Naive B cell (primary cell): ENCODE data around the gene NKAPD1. TPM values are rescaled to one million over a fixed set of nuclear protein-coding genes. Genes with fewer than 3 reads are reported as not detected.
"Not testable (repeated sequence)": the region's sequence is repeated elsewhere in the genome, so short reads cannot be mapped to it uniquely, and the experiment has no call there.

ENCODE experiments used
- ATAC-seq, 2 donors: fragments of 150-1000 bp; cut with Tn5 transposase; 2 replicates each; pipeline ENCODE4 v1.10.0; 2021; ENCODE audit warnings: low read depth in 2 of 2, mild to moderate bottlenecking in 2 of 2, moderate library complexity in 2 of 2
- DNase-seq: peaks from one replicate; pipeline ENCODE4 v3.0.0; 2022
- H3K27ac Mint-ChIP-seq, 6 donors: one replicate each; pipeline ENCODE4 v1.8.0; 2020 to 2022; ENCODE audit warnings: mild to moderate bottlenecking in 6 of 6, mixed read lengths in 6 of 6, moderate library complexity in 5 of 6, inconsistent platforms in 2 of 6
- H3K27me3 Mint-ChIP-seq, 3 donors: one replicate each; pipeline ENCODE4 v1.8.0; 2021 to 2022; ENCODE audit warnings: mixed read lengths in 3 of 3, mild to moderate bottlenecking in 1 of 3
- H3K36me3 Mint-ChIP-seq, 2 donors: one replicate each; pipeline ENCODE4 v1.8.0; 2020 to 2022; ENCODE audit warnings: mixed read lengths in 2 of 2, inconsistent platforms in 1 of 2, mild to moderate bottlenecking in 1 of 2
- H3K4me1 Mint-ChIP-seq, 3 donors: one replicate each; pipeline ENCODE4 v1.8.0; 2020 to 2022; ENCODE audit warnings: mixed read lengths in 3 of 3, inconsistent platforms in 1 of 3, mild to moderate bottlenecking in 1 of 3, moderate library complexity in 1 of 3
- H3K4me3 Mint-ChIP-seq, 8 donors: one replicate each; pipeline ENCODE4 v1.8.0; 2020 to 2022; ENCODE audit warnings: mild to moderate bottlenecking in 8 of 8, mixed read lengths in 8 of 8, moderate library complexity in 8 of 8, inconsistent platforms in 2 of 8
- H3K9me3 Mint-ChIP-seq, 7 donors: one replicate each; pipeline ENCODE4 v1.8.0; 2020 to 2022; ENCODE audit warnings: mixed read lengths in 7 of 7, mild to moderate bottlenecking in 5 of 7, inconsistent platforms in 2 of 7, moderate library complexity in 1 of 7
- polyA plus RNA-seq, 6 donors: library from polyadenylated mRNA; unstranded; fragments of 300-500 nt; fragmentation: Illumina TruSeq; gene quantifications; one replicate each; pipeline ENCODE4 v1.2.3, GENCODE V29; 2021; ENCODE audit warnings: low read depth in 6 of 6

NKAPD1 gene, protein sequence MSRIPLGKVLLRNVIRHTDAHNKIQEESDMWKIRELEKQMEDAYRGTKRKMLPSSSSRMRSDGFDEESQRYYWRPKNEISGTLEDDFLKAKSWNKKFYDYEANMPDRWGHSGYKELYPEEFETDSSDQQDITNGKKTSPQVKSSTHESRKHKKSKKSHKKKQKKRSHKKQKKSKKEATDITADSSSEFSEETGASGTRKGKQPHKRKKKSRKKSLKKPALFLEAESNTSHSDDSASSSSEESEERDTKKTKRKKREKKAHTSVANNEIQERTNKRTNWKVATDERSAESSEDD
- polyA plus RNA-seq, result 10 to 100 TPM in 4 of 6 donors, 1 to 10 TPM in 2; 3.7 to 18.6 (median 10.7) TPM

DNA sequence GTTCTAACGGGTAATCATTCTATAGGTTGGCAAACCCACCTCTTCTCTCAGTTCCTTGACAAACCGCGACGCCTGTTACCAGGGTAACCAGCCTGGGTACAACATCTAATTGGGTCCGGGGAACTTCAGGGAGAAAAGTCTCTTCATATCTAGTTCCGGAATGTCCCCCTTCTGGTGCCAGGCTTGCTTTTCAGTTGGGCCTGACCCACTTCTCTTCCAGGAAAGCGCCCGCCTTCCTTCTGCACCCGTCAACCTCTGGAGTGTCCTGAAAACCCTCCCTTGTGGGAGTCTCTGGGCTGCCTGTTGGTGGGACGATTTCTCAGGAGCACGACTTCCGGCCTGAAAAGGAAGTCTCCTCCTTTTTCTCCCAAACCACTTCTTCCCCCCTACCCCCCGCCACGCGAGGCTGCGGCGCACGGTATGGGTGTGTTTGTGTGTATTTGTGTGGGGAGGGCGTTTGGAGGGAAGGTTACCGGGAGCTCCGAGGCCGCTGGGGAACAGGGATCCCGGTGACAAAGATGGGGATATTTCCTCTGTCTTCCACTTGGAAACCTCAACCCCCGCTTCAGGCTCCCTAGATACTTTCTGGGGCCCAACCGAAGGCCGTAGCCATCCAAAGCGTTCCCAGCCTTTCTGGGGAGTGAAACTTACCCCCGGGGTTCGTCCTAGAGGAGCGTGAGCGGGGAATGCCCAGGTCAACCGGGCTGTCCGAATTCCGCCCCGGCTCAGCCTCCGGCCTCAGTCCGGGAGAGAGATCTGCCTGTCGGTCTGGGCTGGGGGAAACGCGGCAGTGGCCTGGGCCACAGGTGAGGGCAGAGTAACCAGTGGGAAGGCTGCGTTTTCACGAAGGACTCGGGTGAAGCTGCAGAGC lies at the start of gene NKAPD1, which contains the start of gene PIH1D2:
NKAPD1 (plus strand) TSS at position 359 of the 871 bp plus-strand sequence. CDS start 1,276 bp downstream, outside the sequence.
PIH1D2 (minus strand) TSS at position 77 of the 871 bp plus-strand sequence. CDS start 843 bp downstream, outside the sequence.
- ATAC-seq, result peak; percentile 88 to 91
- peak within 1 kb of the TSS; percentile 86 to 98 (median 97) for H3K27ac Mint-ChIP-seq
- no peaks in the 10 kb centered on the region for H3K27me3 Mint-ChIP-seq
- peak; percentile 84 for DNase-seq
- peak within 1 kb of the TSS; percentile 81 to 98 (median 96) for H3K4me3 Mint-ChIP-seq
- H3K9me3 Mint-ChIP-seq, result no peaks in the 10 kb centered on the region
- H3K4me1 Mint-ChIP-seq, result peaks cover 22 to 27% (median 27%) of the 10 kb centered on the region in 3 donors
- peaks cover 0 to 3% of the 10 kb centered on the region in 2 donors for H3K36me3 Mint-ChIP-seq

DNA sequence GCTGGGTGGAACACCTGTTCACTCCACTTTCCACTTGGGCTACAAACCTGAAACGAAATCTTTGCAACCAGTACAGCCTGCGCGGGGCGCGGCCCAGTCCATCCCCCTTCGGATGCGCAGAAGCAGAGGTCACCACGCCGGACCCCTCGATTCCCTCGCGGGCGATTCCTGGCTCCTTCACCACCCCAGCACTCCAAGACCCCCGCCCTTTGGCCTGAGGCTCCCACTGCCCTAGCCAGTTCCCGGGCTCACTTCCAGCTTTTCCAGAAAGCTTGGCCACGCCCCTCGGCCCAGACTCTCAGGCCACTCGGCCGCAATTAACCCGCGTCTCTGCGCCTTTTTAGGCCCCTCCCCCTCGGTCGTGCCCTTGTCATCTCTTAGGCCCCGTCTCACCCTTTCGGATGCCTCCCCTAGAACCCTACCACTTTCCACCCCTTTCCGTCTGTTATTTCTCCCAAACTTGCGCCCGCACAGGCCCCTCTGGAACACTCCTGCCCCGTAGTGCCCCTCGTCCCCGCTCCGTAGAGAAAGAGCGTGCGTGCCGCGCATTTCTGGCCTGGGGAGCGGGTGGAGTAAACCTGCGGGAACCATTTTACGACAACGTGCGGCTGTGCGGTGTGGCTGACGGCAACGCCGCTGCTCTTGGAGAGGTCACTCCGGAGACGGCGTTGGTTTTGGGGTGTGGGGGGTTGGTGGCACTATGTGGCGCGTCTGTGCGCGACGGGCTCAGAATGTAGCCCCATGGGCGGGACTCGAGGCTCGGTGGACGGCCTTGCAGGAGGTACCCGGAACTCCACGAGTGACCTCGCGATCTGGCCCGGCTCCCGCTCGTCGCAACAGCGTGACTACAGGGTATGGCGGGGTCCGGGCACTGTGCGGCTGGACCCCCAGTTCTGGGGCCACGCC lies 49.1 kb upstream of the NKAPD1 start, which contains the start of gene DLAT:
DLAT (plus strand) TSS at position 636 of the 906 bp plus-strand sequence; CDS start at position 701, 65 bp downstream.
- H3K4me1 Mint-ChIP-seq, result peaks cover 17 to 37% (median 31%) of the 10 kb centered on the region in 3 donors
- no peaks in the 10 kb centered on the region for H3K27me3 Mint-ChIP-seq
- H3K4me3 Mint-ChIP-seq, result peak within 1 kb of the TSS; percentile 99 to 100 (median 100)
- H3K27ac Mint-ChIP-seq, result peak within 1 kb of the TSS; percentile 97 to 99 (median 98)
- peak; percentile 83 for DNase-seq
- ATAC-seq, result peak; percentile 79 to 80
- H3K36me3 Mint-ChIP-seq, result peaks cover 7 to 13% of the 10 kb centered on the region in 2 donors
- H3K9me3 Mint-ChIP-seq, result no peaks in the 10 kb centered on the region

DNA sequence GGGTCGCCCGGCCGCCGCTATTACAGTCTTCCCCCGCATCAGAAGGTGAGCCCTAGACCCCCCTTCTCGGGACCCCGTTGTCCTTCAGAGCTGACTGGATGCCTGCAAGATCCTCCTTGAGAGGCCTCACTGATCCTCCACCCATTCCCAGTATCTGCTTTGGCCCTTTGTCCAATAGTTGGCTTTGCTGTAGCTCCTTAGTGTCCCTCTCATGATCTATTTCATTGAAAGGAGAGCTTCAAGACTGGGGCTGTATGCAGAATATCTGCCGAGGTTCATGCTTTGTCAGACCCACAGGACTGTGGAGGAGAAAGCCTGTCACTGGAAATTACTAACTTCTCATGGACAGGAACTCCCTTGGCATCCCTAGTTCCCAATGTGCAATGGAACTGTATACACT lies 48.4 kb upstream of the NKAPD1 start:
- peaks cover 17 to 37% (median 36%) of the 10 kb centered on the region in 3 donors for H3K4me1 Mint-ChIP-seq
- DNase-seq (no peak), ATAC-seq (no peak)
- H3K27ac Mint-ChIP-seq, result peak overlapping the region; percentile 33 to 99 (median 98)
- no peaks in the 10 kb centered on the region for H3K27me3 Mint-ChIP-seq
- H3K9me3 Mint-ChIP-seq, result no peaks in the 10 kb centered on the region
- H3K4me3 Mint-ChIP-seq, result peak overlapping the region; percentile 99 to 100 (median 100)
- peaks cover 7 to 16% of the 10 kb centered on the region in 2 donors for H3K36me3 Mint-ChIP-seq

DNA sequence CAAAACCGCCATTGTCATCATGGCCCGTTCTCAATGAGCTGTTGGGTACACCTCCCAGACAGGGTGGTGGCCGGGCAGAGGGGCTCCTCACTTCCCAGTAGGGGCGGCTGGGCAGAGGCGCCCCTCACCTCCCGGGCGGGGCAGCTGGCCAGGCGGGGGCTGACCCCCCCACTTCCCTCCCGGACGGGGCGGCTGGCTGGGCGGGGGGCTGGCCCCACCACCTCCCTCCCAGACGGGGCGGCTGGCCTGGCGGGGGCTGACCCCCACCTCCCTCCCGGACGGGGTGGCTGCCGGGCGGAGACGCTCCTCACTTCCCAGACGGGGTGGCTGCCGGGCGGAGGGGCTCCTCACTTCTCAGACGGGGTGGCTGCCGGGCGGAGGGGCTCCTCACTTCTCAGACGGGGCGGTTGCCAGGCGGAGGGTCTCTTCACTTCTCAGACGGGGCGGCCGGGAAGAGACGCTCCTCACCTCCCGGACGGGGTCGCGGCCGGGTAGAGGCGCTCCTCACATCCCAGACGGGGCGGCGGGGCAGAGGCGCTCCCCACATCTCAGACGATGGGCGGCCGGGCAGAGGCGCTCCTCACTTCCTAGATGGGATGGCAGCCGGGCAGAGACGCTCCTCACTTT lies 47.2 kb upstream of the NKAPD1 start:
- Mint-ChIP-seq H3K36me3 (peaks cover 7 to 16% of the 10 kb centered on the region in 2 donors), H3K4me1 (peaks cover 17 to 37% (median 36%) of the 10 kb centered on the region in 3 donors)
- not testable (repeated sequence) for DNase-seq, ATAC-seq, H3K4me3 Mint-ChIP-seq, H3K27me3 Mint-ChIP-seq, H3K9me3 Mint-ChIP-seq, H3K27ac Mint-ChIP-seq

DNA sequence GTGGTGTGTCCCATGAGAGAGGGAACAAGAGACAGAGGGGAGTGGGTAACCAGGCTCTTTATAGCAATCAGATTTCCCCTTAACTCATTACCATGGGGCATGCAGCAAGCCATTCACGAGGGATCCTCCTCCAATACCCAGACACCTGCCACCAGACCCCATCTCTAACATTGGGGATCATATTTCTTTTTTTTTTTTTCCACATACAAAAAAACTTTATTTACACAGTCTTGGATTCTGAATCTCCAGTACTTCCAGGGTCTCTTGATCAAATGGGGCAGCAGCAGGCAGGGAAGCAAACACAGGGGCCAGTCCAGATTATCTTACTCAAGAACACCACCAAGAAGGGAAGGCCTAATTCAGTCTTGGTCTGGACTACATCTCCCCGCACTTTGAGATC lies 44.6 kb upstream of the NKAPD1 start:
- Mint-ChIP-seq H3K36me3 (peaks cover 7 to 20% of the 10 kb centered on the region in 2 donors), H3K27me3 (no peaks in the 10 kb centered on the region), H3K27ac (peak overlapping the region in 1 of 6 donors; percentile 12), H3K9me3 (no peaks in the 10 kb centered on the region), H3K4me1 (peaks cover 7 to 24% (median 18%) of the 10 kb centered on the region in 3 donors), H3K4me3 (peak overlapping the region in 1 of 8 donors; percentile 36)
- no peak for DNase-seq
- ATAC-seq, result no peak

DNA sequence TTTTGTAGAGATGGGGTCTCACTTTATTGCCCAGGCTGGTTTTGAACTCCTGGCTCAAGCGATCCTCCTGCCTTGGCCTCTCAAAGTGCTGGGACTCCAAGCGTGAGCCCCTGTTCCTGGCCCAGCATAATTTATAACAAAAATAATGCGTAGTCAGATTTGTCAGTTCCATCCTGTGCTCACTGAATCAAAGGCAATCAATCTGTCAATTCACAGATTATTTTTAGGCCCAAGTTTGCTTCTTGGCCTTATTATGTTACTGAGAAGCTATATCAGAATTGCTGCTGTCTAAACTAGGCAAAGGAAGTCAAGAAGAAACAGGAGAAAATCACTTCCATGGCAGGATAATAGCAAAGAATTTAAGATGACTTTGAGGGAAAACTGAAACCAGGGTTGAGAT lies 40.2 kb upstream of the NKAPD1 start:
- no peak for DNase-seq
- ATAC-seq, result no peak
- H3K9me3 Mint-ChIP-seq, result no peaks in the 10 kb centered on the region
- peaks cover 7 to 17% of the 10 kb centered on the region in 2 donors for H3K36me3 Mint-ChIP-seq
- H3K4me3 Mint-ChIP-seq, result no peak overlapping the region
- peak overlapping the region in 2 of 6 donors; percentile 60 to 73 for H3K27ac Mint-ChIP-seq
- peaks cover 0 to 7% (median under 1%) of the 10 kb centered on the region in 3 donors for H3K4me1 Mint-ChIP-seq
- no peaks in the 10 kb centered on the region for H3K27me3 Mint-ChIP-seq

DNA sequence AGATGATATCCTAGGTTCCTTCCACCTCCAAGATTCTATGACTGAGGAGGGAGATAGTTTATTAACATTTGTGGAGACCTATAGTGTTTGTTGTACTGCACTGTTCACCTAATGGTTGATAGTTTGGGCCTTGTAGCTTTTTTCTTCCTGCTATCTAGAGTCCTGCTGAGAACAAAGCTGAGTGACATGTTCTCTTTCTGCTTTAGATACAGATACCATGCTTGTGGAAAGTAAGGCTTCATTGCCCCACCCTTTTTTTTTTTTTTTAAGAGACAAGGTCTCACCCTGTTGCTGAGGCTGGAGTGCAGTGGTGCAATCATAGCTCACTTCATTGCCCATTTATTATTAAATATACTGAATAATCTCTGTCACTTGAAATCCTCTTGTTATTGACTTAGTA lies 36.6 kb upstream of the NKAPD1 start:
- Mint-ChIP-seq H3K27ac (no peak overlapping the region), H3K27me3 (no peaks in the 10 kb centered on the region), H3K4me3 (no peak overlapping the region), H3K4me1 (peaks cover 0 to 4% (median 2%) of the 10 kb centered on the region in 3 donors), H3K9me3 (no peaks in the 10 kb centered on the region), H3K36me3 (peaks cover 8 to 21% of the 10 kb centered on the region in 2 donors)
- no peak for DNase-seq
- no peak for ATAC-seq

DNA sequence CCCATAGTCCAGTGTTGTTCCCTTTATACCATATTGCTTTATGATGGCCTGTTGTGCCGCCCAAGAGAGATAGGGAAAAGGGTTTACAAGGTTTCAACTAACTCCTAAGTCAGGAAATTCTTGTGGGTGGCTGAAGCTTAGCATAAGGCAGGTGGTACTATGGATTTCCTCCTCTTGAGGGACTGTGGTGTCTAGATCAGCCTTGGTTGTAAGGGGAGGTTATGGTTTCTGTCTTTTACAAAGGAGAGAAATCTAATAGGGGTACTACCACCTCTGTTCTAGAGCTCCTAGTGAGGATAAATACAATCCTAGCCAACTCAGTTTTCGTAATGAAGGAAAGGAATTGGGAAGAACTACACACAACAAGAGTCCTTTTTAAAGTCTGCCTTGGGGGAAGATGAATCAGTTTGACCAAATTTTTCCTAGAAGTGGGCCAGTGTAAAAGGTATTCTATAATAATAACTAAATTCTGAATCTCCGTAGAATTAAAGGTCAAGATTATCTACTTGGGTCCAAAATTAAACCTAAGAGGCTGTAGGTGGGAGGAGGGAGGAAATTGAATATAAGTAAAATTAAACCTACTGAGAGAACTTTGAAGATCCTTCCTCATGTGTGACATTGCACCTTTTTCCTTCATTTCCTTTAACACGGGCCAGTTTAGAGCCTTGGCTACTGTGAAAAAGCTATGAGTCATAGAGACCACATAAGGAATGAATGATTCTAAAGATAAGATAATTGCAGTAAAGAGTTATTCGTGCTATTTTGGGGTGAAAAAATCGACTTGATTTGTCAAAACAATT lies 31.7 kb upstream of the NKAPD1 start:
- ATAC-seq (no peak), DNase-seq (no peak)
- Mint-ChIP-seq H3K36me3 (peaks cover 8 to 39% of the 10 kb centered on the region in 2 donors), H3K27me3 (no peaks in the 10 kb centered on the region), H3K4me3 (no peak overlapping the region), H3K27ac (peak overlapping the region in 2 of 6 donors; percentile 22 to 61), H3K9me3 (no peaks in the 10 kb centered on the region), H3K4me1 (peaks cover 0 to 4% (median 4%) of the 10 kb centered on the region in 3 donors)

DNA sequence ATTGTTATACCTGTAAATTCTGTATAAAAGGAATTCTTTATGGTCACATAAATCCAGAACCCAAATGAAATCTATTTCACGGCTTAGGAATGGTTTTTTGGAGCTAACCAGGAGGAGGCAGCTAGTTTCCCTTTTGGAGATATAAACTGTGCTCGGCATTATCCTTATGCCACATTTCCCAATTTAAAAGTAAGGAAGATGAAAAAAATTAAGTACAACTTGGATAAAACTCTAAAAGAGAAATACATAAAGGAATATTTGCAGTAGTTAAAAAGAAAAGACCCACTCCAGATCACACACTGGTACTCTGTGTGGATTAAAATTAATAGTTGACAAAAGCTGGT lies 31.2 kb upstream of the NKAPD1 start:
- H3K36me3 Mint-ChIP-seq, result peaks cover 8 to 41% of the 10 kb centered on the region in 2 donors

DNA sequence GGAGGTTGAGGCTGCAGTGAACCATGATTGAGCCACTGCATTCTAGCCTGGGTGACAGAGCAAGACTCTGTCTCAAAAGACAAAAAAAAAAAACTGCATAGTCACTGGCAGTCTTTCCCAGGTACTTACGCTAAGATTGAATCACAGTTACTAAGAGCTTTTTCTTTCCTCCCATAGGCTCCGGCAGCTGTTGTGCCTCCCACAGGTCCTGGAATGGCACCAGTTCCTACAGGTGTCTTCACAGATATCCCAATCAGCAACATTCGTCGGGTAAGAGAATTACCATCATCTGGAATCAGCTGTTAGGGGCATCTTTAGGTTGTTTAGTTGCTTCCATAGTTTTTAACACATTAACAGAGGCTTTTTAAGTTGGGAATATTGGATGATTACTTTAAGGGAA lies 29.1 kb upstream of the NKAPD1 start:
- ATAC-seq, result no peak
- peaks cover 8 to 41% of the 10 kb centered on the region in 2 donors for H3K36me3 Mint-ChIP-seq

More for the DNA sequence above, 31.2 kb upstream of the NKAPD1 start:
- Mint-ChIP-seq H3K9me3 (no peaks in the 10 kb centered on the region), H3K27me3 (no peaks in the 10 kb centered on the region), H3K4me3 (no peak overlapping the region), H3K27ac (no peak overlapping the region), H3K4me1 (peaks cover 1 to 8% (median 4%) of the 10 kb centered on the region in 3 donors)
- ATAC-seq (no peak), DNase-seq (no peak)

DNA sequence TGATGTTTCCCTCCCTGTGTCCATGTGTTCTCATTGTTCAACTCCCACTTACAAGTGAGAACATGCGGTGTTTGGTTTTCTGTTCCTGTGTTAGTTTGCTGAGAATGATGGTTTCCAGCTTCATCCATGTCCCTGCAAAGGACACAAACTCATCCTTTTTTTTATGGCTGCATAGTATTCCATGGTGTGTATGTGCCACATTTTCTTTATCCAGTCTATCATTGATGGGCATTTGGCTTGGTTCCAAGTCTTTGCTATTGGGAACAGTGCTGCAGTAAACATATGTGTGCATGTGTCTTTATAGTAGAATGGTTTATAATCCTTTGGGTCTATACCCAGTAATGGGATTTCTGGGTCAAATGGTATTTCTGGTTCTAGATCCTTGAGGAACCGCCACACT lies 27.5 kb upstream of the NKAPD1 start:
- DNase-seq, ATAC-seq, H3K4me3 Mint-ChIP-seq, H3K9me3 Mint-ChIP-seq, H3K27me3 Mint-ChIP-seq: not testable (repeated sequence)
- H3K36me3 Mint-ChIP-seq, result peaks cover 0 to 31% of the 10 kb centered on the region in 2 donors
- H3K27ac Mint-ChIP-seq, result peak overlapping the region in 2 of 6 donors; percentile 15 to 29
- peaks cover 25 to 43% (median 37%) of the 10 kb centered on the region in 3 donors for H3K4me1 Mint-ChIP-seq

More for the DNA sequence above, 29.1 kb upstream of the NKAPD1 start:
- DNase-seq, result no peak
- Mint-ChIP-seq H3K27me3 (no peaks in the 10 kb centered on the region), H3K9me3 (no peaks in the 10 kb centered on the region), H3K27ac (peak overlapping the region in 1 of 6 donors; percentile 36), H3K4me1 (peaks cover 13 to 28% (median 20%) of the 10 kb centered on the region in 3 donors), H3K4me3 (no peak overlapping the region)
